ENCODE data around the gene CCDC9B.

DNA sequence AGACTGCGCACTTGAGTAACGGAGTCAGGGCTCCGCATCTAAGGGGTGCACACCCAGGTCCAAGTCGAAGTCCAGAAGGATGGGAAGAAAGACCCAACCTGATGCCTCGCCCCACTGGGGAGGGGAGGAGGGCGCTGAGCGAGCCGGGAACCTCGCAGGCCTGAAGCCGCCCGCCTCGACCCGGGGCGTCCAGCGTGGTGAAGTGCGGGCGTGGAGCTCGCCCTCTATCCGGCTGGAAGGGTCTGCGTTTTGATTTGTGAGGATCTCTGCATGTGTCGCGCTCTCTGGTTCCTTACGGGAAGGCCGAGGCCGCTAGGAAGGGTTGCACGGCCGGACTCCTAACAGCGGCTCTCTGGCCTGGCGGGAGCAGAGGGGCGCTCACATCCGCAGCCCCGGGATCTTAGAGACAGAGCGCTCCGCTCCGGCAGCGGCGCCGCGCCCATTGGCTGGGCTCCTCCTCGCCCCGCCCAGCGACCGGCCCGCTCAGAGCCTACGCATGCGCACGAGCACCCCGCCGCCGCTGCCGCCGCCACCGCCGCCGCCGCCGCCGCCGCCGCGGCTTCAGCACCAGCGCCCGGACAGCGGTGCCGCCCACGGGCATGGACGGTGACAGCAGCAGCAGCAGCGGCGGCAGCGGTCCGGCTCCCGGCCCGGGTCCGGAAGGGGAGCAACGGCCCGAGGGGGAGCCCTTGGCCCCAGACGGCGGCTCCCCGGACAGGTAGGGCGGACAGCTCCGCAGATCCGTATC is 17.2 kb upstream of the CCDC9B start, which contains the start of gene DISP2:
- TF ChIP-seq, protein P1, sequence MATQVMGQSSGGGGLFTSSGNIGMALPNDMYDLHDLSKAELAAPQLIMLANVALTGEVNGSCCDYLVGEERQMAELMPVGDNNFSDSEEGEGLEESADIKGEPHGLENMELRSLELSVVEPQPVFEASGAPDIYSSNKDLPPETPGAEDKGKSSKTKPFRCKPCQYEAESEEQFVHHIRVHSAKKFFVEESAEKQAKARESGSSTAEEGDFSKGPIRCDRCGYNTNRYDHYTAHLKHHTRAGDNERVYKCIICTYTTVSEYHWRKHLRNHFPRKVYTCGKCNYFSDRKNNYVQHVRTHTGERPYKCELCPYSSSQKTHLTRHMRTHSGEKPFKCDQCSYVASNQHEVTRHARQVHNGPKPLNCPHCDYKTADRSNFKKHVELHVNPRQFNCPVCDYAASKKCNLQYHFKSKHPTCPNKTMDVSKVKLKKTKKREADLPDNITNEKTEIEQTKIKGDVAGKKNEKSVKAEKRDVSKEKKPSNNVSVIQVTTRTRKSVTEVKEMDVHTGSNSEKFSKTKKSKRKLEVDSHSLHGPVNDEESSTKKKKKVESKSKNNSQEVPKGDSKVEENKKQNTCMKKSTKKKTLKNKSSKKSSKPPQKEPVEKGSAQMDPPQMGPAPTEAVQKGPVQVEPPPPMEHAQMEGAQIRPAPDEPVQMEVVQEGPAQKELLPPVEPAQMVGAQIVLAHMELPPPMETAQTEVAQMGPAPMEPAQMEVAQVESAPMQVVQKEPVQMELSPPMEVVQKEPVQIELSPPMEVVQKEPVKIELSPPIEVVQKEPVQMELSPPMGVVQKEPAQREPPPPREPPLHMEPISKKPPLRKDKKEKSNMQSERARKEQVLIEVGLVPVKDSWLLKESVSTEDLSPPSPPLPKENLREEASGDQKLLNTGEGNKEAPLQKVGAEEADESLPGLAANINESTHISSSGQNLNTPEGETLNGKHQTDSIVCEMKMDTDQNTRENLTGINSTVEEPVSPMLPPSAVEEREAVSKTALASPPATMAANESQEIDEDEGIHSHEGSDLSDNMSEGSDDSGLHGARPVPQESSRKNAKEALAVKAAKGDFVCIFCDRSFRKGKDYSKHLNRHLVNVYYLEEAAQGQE (IDR thresholded peaks at IDR 0.05), result peak; percentile 86
- no peak for TF ChIP-seq EP300 (IDR thresholded peaks at IDR 0.05)
- no peak for TF ChIP-seq POLR2A (IDR thresholded peaks at IDR 0.05; ENCODE audit: low read length)
- TF ChIP-seq MAFK (IDR thresholded peaks at IDR 0.05; ENCODE audit: partially characterized antibody), result no peak
- TF ChIP-seq HDAC2 (IDR thresholded peaks at IDR 0.05), result no peak
- TF ChIP-seq, protein P2, sequence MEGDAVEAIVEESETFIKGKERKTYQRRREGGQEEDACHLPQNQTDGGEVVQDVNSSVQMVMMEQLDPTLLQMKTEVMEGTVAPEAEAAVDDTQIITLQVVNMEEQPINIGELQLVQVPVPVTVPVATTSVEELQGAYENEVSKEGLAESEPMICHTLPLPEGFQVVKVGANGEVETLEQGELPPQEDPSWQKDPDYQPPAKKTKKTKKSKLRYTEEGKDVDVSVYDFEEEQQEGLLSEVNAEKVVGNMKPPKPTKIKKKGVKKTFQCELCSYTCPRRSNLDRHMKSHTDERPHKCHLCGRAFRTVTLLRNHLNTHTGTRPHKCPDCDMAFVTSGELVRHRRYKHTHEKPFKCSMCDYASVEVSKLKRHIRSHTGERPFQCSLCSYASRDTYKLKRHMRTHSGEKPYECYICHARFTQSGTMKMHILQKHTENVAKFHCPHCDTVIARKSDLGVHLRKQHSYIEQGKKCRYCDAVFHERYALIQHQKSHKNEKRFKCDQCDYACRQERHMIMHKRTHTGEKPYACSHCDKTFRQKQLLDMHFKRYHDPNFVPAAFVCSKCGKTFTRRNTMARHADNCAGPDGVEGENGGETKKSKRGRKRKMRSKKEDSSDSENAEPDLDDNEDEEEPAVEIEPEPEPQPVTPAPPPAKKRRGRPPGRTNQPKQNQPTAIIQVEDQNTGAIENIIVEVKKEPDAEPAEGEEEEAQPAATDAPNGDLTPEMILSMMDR (IDR thresholded peaks at IDR 0.05), result no peak
- TF ChIP-seq RNF2 (IDR thresholded peaks at IDR 0.05; ENCODE audit: borderline replicate concordance, low read depth), result no peak
- no peak for TF ChIP-seq JUNB (IDR thresholded peaks at IDR 0.05)
- no peak for TF ChIP-seq ZC3H11A (IDR thresholded peaks at IDR 0.05)
- no peak for TF ChIP-seq ZFP36 (IDR thresholded peaks at IDR 0.05; ENCODE audit: borderline replicate concordance, partially characterized antibody)
- TF ChIP-seq HEYL (CRISPR knock-in tag; IDR thresholded peaks at IDR 0.05), result no peak
- TF ChIP-seq, protein P3, sequence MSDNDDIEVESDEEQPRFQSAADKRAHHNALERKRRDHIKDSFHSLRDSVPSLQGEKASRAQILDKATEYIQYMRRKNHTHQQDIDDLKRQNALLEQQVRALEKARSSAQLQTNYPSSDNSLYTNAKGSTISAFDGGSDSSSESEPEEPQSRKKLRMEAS (IDR thresholded peaks at IDR 0.05), result peak; percentile 22; the same call in 1 of the 2 replicates
